Calu3 (cell line): ENCODE results near the gene LDHB. TPM values are rescaled to one million over a fixed set of nuclear protein-coding genes. Genes with fewer than 3 reads are reported as not detected.

Experiments
- BruUV-seq: library from RNA; stranded (reverse); fragments of 400-500 nt; replicated peaks from 2 replicates; lab custom pipeline; 2021; lab: Mats Ljungman, UMichigan
- CTCF ChIA-PET: fragments of 300-600 bp; sonication (Branson Sonifier 250); formaldehyde crosslinking; loops from one replicate; lab custom pipeline; 2022; ENCODE audit warnings: antibody characterized with exemption; lab: Charles Lee
- DNase-seq: peaks from one replicate; pipeline ENCODE4 v3.0.0; 2022
- H3K27ac Mint-ChIP-seq: one replicate; pipeline ENCODE4 v1.8.0; 2022; ENCODE audit warnings: mixed read lengths; ENCODE audit not compliant: unreplicated experiment
- H3K27me3 Mint-ChIP-seq: one replicate; pipeline ENCODE4 v1.8.0; 2022; ENCODE audit warnings: mixed read lengths; ENCODE audit not compliant: unreplicated experiment
- H3K36me3 Mint-ChIP-seq: one replicate; pipeline ENCODE4 v1.8.0; 2022; ENCODE audit warnings: mild to moderate bottlenecking, moderate library complexity, mixed read lengths; ENCODE audit not compliant: insufficient read depth, unreplicated experiment
- H3K4me1 Mint-ChIP-seq: one replicate; pipeline ENCODE4 v1.8.0; 2022; ENCODE audit warnings: mild to moderate bottlenecking, low read depth, mixed read lengths; ENCODE audit not compliant: unreplicated experiment
- H3K4me3 Mint-ChIP-seq: one replicate; pipeline ENCODE4 v1.8.0; 2022; ENCODE audit warnings: mild to moderate bottlenecking, low read depth, moderate library complexity, mixed read lengths; ENCODE audit not compliant: unreplicated experiment
- H3K9me3 Mint-ChIP-seq: one replicate; pipeline ENCODE4 v1.8.0; 2022; ENCODE audit warnings: low read depth, mixed read lengths; ENCODE audit not compliant: unreplicated experiment
- CTCF ChIP-seq: fragments of 200-600 bp; IDR thresholded peaks from one replicate; pipeline ENCODE4 v1.8.0; 2022; ENCODE audit warnings: antibody characterized with exemption; ENCODE audit not compliant: unreplicated experiment
- intact Hi-C: fragments of 100-400 bp; cut with micrococcal nuclease; formaldehyde crosslinking; loops from one replicate; pipeline ENCODE4 v1.10.0; 2022; ENCODE audit not compliant: unreplicated experiment
- total RNA-seq: library from RNA; stranded (reverse); gene quantifications from 2 replicates; pipeline ENCODE4 v1.2.3, GENCODE V29; 2022

The LDHB gene
- total RNA-seq, 1 experiment from 2014 or later = 826 TPM

- CTCF ChIA-PET = interaction anchor here (1.0 kb wide), 1 partner anchor 72 kb away, joined by 5 read pairs; no protein-coding TSS in a partner anchor
- H3K4me1 Mint-ChIP-seq = no peaks in the 10 kb centered on the region
- no peaks in the 10 kb centered on the region for H3K27me3 Mint-ChIP-seq
- H3K4me3 Mint-ChIP-seq = no peak overlapping the region
- intact Hi-C loops = loop anchor here (10.0 kb wide), 1 partner anchor 407 kb away; no protein-coding TSS in a partner anchor
- BruUV-seq = no TSS peak
- H3K36me3 Mint-ChIP-seq = no peaks in the 10 kb centered on the region
- H3K9me3 Mint-ChIP-seq = no peaks in the 10 kb centered on the region
- no peak overlapping the region for H3K27ac Mint-ChIP-seq
- no peak for TF ChIP-seq CTCF
- no peak for DNase-seq
Observed at GRCh38 chr12:21608196-21608595, 49.4 kb downstream of the LDHB start.

- no peak for DNase-seq
- TF ChIP-seq CTCF = no peak
- H3K4me1 Mint-ChIP-seq = no peaks in the 10 kb centered on the region
- H3K27me3 Mint-ChIP-seq = no peaks in the 10 kb centered on the region
- H3K4me3 Mint-ChIP-seq = no peak overlapping the region
- no peak overlapping the region for H3K27ac Mint-ChIP-seq
- CTCF ChIA-PET = interaction anchor here (1.0 kb wide), 1 partner anchor 72 kb away, joined by 5 read pairs; no protein-coding TSS in a partner anchor
- no TSS peak for BruUV-seq
- H3K36me3 Mint-ChIP-seq = no peaks in the 10 kb centered on the region
- H3K9me3 Mint-ChIP-seq = no peaks in the 10 kb centered on the region
- intact Hi-C loops = loop anchor here (1.0 to 10.0 kb wide), 2 partner anchors 73 to 407 kb away; no protein-coding TSS in a partner anchor
Observed at GRCh38 chr12:21607701-21608100, 49.9 kb downstream of the LDHB start.

GRCh38 chr12:21606175-21606574 is 51.5 kb downstream of the LDHB start:
- H3K4me1 Mint-ChIP-seq = no peaks in the 10 kb centered on the region
- intact Hi-C loops = loop anchor here (10.0 kb wide), 1 partner anchor 409 kb away; no protein-coding TSS in a partner anchor
- BruUV-seq = no TSS peak
- H3K4me3 Mint-ChIP-seq = no peak overlapping the region
- CTCF ChIA-PET = no interaction called here
- peaks cover 9% of the 10 kb centered on the region for H3K27me3 Mint-ChIP-seq
- no peaks in the 10 kb centered on the region for H3K36me3 Mint-ChIP-seq
- TF ChIP-seq CTCF = no peak
- H3K9me3 Mint-ChIP-seq = no peaks in the 10 kb centered on the region
- no peak for DNase-seq
- H3K27ac Mint-ChIP-seq = no peak overlapping the region

- H3K4me1 Mint-ChIP-seq = no peaks in the 10 kb centered on the region
- intact Hi-C loops = loop anchor here (10.0 kb wide), 1 partner anchor 410 kb away; no protein-coding TSS in a partner anchor
- no TSS peak for BruUV-seq
- no peak within 1 kb of the TSS for H3K27ac Mint-ChIP-seq
- DNase-seq = no peak
- H3K36me3 Mint-ChIP-seq = no peaks in the 10 kb centered on the region
- no peak within 1 kb of the TSS for H3K4me3 Mint-ChIP-seq
- H3K9me3 Mint-ChIP-seq = no peaks in the 10 kb centered on the region
- H3K27me3 Mint-ChIP-seq = peaks cover 13% of the 10 kb centered on the region
- CTCF ChIA-PET = no interaction called here
- TF ChIP-seq CTCF = no peak
Observed at GRCh38 chr12:21604245-21605101, 53.2 kb downstream of the LDHB start, which contains the start of gene GYS2. GYS2 (minus strand) TSS chr12:21604847; CDS start chr12:21604592, 255 bp downstream.
